T1000 (cell line): ENCODE measurements around the gene KRTAP12-4.
"Not testable (repeated sequence)": the region's sequence is repeated elsewhere in the genome, so short reads cannot be mapped to it uniquely, and the experiment has no call there.

Experiments used
- DNase-seq: peaks from one replicate; lab custom pipeline; 2025; ENCODE audit warnings: mixed read lengths; lab: John Stamatoyannopoulos, UW

Gene KRTAP12-4

DNA sequence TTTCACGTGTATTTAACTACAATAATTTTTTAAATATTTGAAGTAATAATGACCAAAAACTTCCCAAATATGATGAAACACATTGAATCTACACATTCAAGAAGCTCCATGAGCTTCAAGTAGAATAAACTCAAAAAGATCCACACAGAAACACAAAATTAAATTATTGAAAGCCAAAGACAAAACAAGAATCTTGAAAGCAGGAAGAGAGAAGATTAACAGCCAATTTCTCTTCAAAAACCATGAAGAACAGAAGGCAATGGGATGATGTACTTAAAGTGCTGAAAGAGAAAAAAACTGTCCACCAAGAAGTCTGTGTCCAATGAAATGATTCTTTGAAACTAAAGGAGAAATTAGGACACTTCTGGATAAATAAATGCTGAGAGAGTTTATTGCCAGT is 22.4 kb downstream of the KRTAP12-4 start:
- no peak for DNase-seq

GRCh38 chr21:44630440-44630839 is 24.0 kb downstream of the KRTAP12-4 start:
- DNase-seq = no peak

DNA sequence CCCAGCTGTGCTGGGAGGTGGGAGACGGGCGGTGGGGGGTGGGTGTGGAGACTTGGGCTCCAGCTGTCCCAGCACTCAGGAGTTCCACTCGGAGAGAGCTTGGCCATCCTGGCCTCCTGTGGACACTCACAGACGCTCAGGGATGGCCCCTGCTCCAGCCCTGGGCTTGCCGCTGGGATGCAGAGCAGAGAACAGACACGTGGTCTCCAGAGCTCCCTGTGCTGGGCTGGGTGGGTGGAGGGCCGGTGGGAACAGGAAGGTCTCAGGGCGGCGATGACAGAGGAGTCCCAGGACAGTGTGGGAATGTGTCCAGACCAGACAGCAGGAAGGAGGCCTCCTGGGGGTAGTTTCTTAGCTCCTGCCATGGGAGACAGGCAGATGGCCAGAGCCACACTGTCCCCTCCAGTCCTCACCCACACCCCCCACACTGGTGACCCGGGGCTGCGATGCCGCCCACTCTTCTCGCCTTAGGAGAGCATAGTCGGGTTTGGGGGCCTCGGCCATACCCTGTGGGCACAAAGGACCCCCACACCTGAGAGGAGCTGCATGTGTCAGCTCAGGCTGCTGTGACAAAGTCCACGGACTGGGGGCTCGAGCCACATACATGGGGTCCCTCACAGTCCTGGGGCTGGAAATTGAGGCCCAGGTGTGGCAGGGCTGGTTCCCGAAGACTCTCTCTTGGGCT is 25.6 kb downstream of the KRTAP12-4 start:
- no peak for DNase-seq

GRCh38 chr21:44627831-44628233 is 26.6 kb downstream of the KRTAP12-4 start:
- DNase-seq = not testable (repeated sequence)

- DNase-seq = not testable (repeated sequence)
Measured at GRCh38 chr21:44627181-44627822, 27.2 kb downstream of the KRTAP12-4 start.

DNA sequence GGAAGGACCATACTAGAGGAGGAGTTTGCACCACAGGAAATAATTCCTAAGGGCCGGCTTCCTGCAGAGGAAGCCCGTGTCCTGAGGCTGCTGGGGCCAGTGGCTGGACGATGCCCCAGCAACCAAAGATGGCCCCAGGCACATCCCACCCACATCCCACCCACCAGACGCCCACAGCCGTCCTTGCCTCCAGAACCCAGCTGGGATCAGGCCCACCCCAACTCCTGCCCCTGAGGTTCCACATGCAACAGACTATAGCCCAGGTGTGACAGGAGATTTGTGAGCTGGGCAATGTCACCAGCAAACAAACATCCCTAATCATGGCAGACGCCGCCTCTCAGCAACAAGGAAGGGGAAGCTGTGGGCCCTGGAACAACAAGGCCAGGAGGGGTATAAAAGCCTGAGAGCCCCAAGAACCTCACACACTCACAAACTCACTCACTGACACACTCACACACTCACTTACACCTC is 27.8 kb downstream of the KRTAP12-4 start, which contains the start of gene KRTAP10-9:
Gene KRTAP10-9 (plus strand): TSS at position 421 of the 471 bp plus-strand sequence. CDS start 79 bp downstream, outside the sequence.
- DNase-seq = no peak

- no peak for DNase-seq
Measured at GRCh38 chr21:44626262-44626661, 28.2 kb downstream of the KRTAP12-4 start.

GRCh38 chr21:44625756-44626155 is 28.7 kb downstream of the KRTAP12-4 start:
- no peak for DNase-seq

DNA sequence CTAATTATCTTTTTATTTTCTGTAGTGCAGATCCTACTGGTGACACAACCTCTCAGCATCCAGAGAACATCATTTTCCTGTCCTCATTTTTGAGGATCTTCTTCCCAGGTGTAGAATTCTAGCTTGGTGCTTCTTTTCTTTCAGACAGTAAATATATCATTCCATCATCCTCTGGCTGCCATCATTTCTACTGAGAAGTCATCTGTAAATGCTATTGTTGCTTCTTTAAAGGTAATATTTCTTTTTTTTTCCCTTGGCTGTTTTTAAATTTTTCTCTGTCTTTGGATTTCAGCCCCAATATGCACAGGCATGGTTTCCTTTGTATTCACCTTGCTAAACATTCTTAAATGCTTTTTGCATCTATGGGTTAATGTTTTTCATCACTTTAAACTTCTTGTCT is 30.9 kb downstream of the KRTAP12-4 start:
- DNase-seq = no peak

- DNase-seq = no peak
Measured at GRCh38 chr21:44619886-44620285, 34.6 kb downstream of the KRTAP12-4 start.

DNA sequence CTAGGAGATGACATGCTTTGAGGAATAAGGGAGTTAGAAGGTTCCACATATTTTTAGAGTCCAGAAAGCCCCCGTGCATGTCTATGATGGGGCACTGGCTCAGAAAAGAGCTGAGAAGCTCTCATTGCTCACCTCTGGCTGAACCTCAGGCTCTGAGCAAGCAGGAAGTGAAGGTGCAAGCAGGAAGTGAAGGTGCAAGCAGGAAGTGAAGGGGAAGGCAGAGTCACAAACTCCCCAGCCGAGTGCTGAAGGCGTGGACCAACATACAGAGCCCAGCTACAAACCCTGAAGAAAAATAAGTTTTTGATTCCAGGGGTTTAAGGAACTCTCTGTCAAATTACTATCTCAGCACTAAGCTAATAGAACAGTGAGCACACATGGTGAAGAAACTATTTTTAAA is 35.5 kb downstream of the KRTAP12-4 start:
- DNase-seq = no peak

GRCh38 chr21:44618504-44618903 is 36.0 kb downstream of the KRTAP12-4 start:
- no peak for DNase-seq

DNA sequence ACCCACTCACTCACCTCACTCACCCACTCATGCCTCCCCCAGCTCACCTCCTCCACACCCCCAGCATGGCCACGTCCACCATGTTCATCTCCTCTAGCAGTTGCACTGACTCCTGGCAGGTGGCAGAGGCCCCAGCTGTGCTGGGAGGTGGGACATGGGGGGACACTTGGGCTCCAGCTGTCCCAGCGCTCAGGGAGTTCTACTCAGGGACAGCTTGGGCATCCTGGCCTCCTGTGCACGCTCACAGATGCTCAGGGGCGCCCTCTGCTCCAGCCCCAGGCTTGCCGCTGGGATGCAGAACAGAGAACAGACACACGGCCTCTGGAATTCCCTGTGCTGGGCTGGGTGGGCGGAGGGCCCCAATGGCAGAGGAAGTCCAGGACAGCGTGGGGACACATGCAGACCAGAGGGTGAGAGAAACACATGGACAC is 37.4 kb downstream of the KRTAP12-4 start:
- no peak for DNase-seq

- no peak for DNase-seq
Measured at GRCh38 chr21:44616591-44616926, 37.9 kb downstream of the KRTAP12-4 start.

DNA sequence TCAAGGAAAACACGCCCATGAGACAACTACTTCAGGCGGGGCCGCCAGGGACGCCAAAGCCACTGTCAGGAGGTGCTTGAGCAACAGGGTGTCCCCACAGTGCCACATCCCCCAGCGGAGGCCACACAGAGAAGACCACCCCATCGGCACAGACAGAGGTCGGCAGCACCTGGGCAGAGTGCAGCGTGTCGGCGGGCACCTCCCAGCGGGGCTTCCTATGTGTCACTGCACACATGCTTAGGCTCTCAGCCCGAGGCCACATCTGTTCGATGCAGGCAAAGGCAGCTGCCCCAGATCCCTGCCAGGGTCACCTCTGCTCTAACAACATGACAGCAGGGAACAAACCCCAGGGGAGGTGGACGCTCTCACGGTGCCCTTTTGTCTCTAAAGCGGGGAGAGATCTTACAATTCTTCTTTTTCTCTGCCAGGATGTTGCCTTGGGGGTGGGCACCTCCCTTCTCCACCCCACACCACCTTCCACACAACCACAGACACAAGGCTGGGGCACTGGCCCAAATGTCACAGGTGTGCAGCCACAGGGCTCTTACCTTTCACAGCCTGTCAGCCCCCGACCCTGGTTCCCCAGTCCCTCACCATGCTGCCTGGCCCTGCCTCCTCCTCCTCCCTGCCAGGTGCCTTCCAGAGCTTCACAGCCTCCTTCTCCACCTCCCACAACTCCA is 38.4 kb downstream of the KRTAP12-4 start:
- no peak for DNase-seq

- no peak for DNase-seq
Measured at GRCh38 chr21:44615466-44615865, 39.0 kb downstream of the KRTAP12-4 start.

- no peak for DNase-seq
Measured at GRCh38 chr21:44614961-44615391, 39.5 kb downstream of the KRTAP12-4 start.

GRCh38 chr21:44614161-44614631 is 40.3 kb downstream of the KRTAP12-4 start:
- DNase-seq = no peak

DNA sequence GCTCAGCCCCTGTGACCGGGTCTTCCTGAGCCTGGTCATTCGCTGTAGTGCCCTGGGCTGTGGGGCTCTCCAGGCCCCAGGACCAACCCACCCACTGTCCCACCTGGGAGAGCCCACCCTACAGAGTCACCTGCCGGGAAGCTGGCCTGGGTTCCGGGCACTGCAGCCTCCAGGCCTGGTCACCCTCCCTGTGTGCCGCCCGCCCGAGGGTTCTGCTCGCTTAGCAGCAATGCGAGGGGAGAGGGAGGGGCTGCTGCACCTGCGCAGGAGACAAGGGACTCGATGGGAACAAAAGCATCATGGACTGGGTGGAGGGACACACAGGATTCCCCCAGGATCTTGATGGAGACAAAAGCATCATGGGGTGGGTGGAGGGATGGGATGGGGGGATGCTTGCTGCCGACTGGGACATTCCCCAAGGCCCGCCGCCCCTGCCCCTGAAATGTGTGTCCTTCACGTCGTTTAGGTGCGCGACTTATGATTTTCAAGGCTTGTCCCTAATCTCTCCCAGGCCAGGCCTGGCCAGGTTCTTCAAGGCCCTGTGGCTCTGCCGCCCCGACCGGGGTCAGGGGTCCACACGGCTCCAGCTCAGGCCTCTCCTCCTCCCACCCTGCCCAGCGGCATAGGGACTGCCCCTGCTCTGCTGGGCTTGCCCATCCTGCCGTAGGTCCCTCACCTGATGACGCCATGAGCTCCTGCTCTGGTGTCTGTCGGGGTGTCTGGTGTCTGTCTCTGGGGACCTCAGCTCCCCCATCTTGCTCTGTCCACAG is 40.9 kb downstream of the KRTAP12-4 start:
- DNase-seq = no peak

DNA sequence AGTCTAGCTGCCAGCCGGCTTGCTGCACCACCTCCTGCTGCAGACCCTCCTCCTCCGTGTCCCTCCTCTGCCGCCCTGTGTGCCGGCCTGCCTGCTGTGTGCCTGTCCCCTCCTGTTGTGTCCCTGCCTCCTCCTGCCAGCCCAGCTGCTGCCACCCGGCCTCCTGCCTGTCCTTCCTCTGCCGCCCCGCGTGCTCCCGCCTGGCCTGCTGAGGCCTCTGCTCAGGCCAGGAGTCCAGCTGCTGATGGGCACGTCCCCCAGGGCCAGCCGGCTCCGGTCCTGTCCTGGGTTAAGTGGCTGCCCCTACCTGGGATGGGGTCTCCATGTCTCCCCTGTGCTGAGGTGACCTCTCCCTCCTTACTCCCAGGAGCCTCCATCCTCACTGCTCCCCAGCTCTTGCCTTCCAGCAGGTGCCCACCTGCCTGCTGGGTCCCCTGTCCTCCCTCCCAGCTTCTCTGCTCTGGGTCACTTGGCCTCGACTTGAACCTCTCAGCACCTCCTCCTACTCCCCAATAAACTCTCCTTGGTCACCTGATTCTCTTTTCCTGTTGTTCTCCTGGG is 41.7 kb downstream of the KRTAP12-4 start:
- DNase-seq = no peak

DNA sequence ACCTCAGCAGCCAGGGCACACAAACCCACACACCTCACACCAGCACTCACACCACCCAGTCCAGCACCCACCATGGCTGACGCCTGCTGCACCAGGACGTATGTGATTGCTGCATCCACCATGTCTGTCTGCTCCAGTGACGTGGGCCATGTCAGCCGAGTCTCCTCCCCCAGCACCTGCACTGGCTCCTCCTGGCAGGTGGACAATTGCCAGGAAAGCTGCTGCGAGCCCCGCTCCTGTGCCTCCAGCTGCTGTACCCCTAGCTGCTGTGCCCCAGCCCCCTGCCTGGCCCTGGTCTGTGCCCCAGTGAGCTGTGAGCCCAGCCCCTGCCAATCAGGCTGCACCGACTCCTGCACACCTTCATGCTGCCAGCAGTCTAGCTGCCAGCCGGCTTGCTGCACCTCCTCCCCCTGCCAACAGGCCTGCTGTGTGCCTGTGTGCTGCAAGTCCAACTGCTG is 42.4 kb downstream of the KRTAP12-4 start, which contains the start of gene KRTAP10-8:
Gene KRTAP10-8 (plus strand): TSS at position 51 of the 458 bp plus-strand sequence. CDS start 22 bp downstream, at position 73.
- no peak for DNase-seq
